Measurements from ENCODE around the gene UNC5C.

DNA sequence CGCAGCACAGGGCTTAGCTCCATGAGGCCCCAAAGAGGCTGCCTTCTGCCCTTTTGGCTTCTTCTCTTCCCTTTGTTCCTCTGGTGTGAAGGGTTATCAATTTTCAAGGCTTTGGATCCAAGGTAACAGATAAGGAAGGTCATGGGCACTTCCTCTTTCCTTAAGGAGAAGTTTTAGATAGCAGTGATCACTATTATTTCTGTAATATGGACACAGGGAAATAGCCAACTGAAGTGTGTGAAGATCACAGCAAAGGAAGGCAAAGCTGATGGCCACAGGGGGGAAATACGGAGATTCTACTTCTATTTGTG lies 366.8 kb downstream of the UNC5C start:
- TF ChIP-seq, protein P1, sequence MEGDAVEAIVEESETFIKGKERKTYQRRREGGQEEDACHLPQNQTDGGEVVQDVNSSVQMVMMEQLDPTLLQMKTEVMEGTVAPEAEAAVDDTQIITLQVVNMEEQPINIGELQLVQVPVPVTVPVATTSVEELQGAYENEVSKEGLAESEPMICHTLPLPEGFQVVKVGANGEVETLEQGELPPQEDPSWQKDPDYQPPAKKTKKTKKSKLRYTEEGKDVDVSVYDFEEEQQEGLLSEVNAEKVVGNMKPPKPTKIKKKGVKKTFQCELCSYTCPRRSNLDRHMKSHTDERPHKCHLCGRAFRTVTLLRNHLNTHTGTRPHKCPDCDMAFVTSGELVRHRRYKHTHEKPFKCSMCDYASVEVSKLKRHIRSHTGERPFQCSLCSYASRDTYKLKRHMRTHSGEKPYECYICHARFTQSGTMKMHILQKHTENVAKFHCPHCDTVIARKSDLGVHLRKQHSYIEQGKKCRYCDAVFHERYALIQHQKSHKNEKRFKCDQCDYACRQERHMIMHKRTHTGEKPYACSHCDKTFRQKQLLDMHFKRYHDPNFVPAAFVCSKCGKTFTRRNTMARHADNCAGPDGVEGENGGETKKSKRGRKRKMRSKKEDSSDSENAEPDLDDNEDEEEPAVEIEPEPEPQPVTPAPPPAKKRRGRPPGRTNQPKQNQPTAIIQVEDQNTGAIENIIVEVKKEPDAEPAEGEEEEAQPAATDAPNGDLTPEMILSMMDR (IDR thresholded peaks at IDR 0.05): no peak
- no peak for TF ChIP-seq POLR2A (IDR thresholded peaks at IDR 0.05)

Measured in vagina (tissue), 2 donors.